ENCODE measurements around the gene ARSJ.

Gene ARSJ

GRCh38 chr4:113858924-113859323 is 120.5 kb downstream of the ARSJ start:
- Histone ChIP-seq H3K36me3 (ENCODE audit: low read length) (no peaks in the 10 kb centered on the region), H3K9me3 (ENCODE audit: insufficient read depth, low read length) (no peaks in the 10 kb centered on the region), H3K27me3 (ENCODE audit: low read length) (no peaks in the 10 kb centered on the region), H3K4me2 (ENCODE audit: low read depth, low read length, poor library complexity, severe bottlenecking) (no peak overlapping the region), H4K20me1 (ENCODE audit: low read depth, low read length) (no peaks in the 10 kb centered on the region), H3F3A (ENCODE audit: insufficient read depth) (no peaks in the 10 kb centered on the region), H3K9me2 (replicated peaks; ENCODE audit: insufficient read depth, low read length) (no peaks in the 10 kb centered on the region), H3K9ac (ENCODE audit: low read length) (no peak overlapping the region), H3K4me3 (ENCODE audit: insufficient read depth, low read length, poor library complexity, severe bottlenecking) (no peak overlapping the region), H2AFZ (ENCODE audit: low read depth, low read length, severe bottlenecking) (no peak overlapping the region), H3K27ac (ENCODE audit: low read depth, low read length) (no peak overlapping the region), H3K79me2 (ENCODE audit: insufficient read depth, low read length) (no peaks in the 10 kb centered on the region)
- TF ChIP-seq EZH2phosphoT487 (conservative IDR thresholded peaks at IDR 0.05; ENCODE audit: low read length) (no peak), CTCF (IDR thresholded peaks at IDR 0.05; ENCODE audit: insufficient read depth, low read length, poor library complexity, severe bottlenecking) (no peak)

DNA sequence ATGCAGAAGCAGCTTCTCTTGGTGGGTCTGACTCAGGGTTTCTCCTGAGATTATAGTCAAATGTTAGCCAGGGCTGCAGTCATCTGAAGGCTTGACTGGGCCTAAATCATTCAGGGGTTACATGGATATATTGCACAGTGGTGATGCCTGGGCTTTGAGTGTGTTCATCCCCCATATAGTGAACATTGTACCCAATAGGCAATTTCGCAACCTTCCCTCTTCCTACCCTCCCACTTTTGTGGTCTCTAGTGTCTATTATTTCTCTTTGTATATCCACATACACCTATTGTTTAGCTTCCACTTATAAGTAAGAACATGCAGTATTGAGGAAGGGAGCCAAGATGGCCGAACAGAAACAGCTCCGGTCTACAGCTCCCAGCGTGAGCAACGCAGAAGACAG is 127.6 kb downstream of the ARSJ start:
- Histone ChIP-seq H3F3A (ENCODE audit: insufficient read depth) (no peaks in the 10 kb centered on the region), H2AFZ (ENCODE audit: low read depth, low read length, severe bottlenecking) (no peak overlapping the region), H3K79me2 (ENCODE audit: insufficient read depth, low read length) (no peaks in the 10 kb centered on the region), H3K9ac (ENCODE audit: low read length) (no peak overlapping the region), H3K4me3 (ENCODE audit: insufficient read depth, low read length, poor library complexity, severe bottlenecking) (no peak overlapping the region), H3K27ac (ENCODE audit: low read depth, low read length) (no peak overlapping the region), H3K36me3 (ENCODE audit: low read length) (no peaks in the 10 kb centered on the region), H3K4me2 (ENCODE audit: low read depth, low read length, poor library complexity, severe bottlenecking) (no peak overlapping the region), H3K9me3 (ENCODE audit: insufficient read depth, low read length) (no peaks in the 10 kb centered on the region), H3K27me3 (ENCODE audit: low read length) (no peaks in the 10 kb centered on the region), H4K20me1 (ENCODE audit: low read depth, low read length) (no peaks in the 10 kb centered on the region), H3K9me2 (replicated peaks; ENCODE audit: insufficient read depth, low read length) (no peaks in the 10 kb centered on the region)
- TF ChIP-seq EZH2phosphoT487 (conservative IDR thresholded peaks at IDR 0.05; ENCODE audit: low read length): no peak
- no peak for TF ChIP-seq CTCF (IDR thresholded peaks at IDR 0.05; ENCODE audit: insufficient read depth, low read length, poor library complexity, severe bottlenecking)
